G401 (cell line): Measurements from ENCODE around the gene BRMS1L. TPM values are rescaled to one million over a fixed set of nuclear protein-coding genes. Genes with fewer than 3 reads are reported as not detected.
"Not testable (repeated sequence)": the region's sequence is repeated elsewhere in the genome, so short reads cannot be mapped to it uniquely, and the experiment has no call there.

ENCODE experiments used
- DNase-seq: peaks from one replicate; pipeline ENCODE4 v3.0.0-alpha.2; 2015; ENCODE audit warnings: low spot score
- in situ Hi-C: cut with HindIII; loops from 2 replicates; pipeline ENCODE4 v1.10.0; 2016; ENCODE audit warnings: low sequenced_read_pairs, mixed read lengths
- total RNA-seq: library from RNA; depleted of rRNA; stranded (reverse); fragments of >200 nt; shearing (Covaris generic); gene quantifications from 2 replicates; pipeline ENCODE4 v1.2.3, GENCODE V29; 2014

BRMS1L gene
- total RNA-seq, 1 experiment from 2014 or later = 24.4 TPM

- DNase-seq = no peak
- in situ Hi-C loops = no loop called here
Measured at GRCh38 chr14:35819591-35820540, 6.3 kb upstream of the BRMS1L start.

GRCh38 chr14:35821564-35822411 is 4.3 kb upstream of the BRMS1L start:
- DNase-seq = peak; percentile 32
- in situ Hi-C loops = no loop called here

- no peak for DNase-seq
- in situ Hi-C loops = no loop called here
Measured at GRCh38 chr14:35822501-35822900, 3.6 kb upstream of the BRMS1L start.

GRCh38 chr14:35824446-35825165 is 1.5 kb upstream of the BRMS1L start:
- in situ Hi-C loops, DNase-seq: not testable (repeated sequence)

GRCh38 chr14:35825968-35826217 is 245 bp upstream of the BRMS1L start:
- in situ Hi-C loops = no loop called here

GRCh38 chr14:35826952-35827416 is 846 bp downstream of the BRMS1L start:
- no peak for DNase-seq
- in situ Hi-C loops = no loop called here

More at GRCh38 chr14:35825968-35826217, 245 bp upstream of the BRMS1L start:
- DNase-seq = no peak

- no peak for DNase-seq
- in situ Hi-C loops = no loop called here
Measured at GRCh38 chr14:35827678-35828472, 1.7 kb downstream of the BRMS1L start.

- in situ Hi-C loops = no loop called here
- no peak for DNase-seq
Measured at GRCh38 chr14:35829449-35829848, 3.3 kb downstream of the BRMS1L start.

GRCh38 chr14:35835208-35835982 is 9.3 kb downstream of the BRMS1L start:
- in situ Hi-C loops = no loop called here
- no peak for DNase-seq

GRCh38 chr14:35841704-35842103 is 15.6 kb downstream of the BRMS1L start:
- in situ Hi-C loops, DNase-seq: not testable (repeated sequence)

- in situ Hi-C loops, DNase-seq: not testable (repeated sequence)
Measured at GRCh38 chr14:35842245-35842644, 16.1 kb downstream of the BRMS1L start.

- in situ Hi-C loops = no loop called here
Measured at GRCh38 chr14:35844494-35844893, 18.4 kb downstream of the BRMS1L start.

GRCh38 chr14:35847636-35848035 is 21.5 kb downstream of the BRMS1L start:
- no peak for DNase-seq
- in situ Hi-C loops = no loop called here

More at GRCh38 chr14:35844494-35844893, 18.4 kb downstream of the BRMS1L start:
- DNase-seq = no peak

- in situ Hi-C loops = no loop called here
- no peak for DNase-seq
Measured at GRCh38 chr14:35849122-35849521, 23.0 kb downstream of the BRMS1L start.

GRCh38 chr14:35851823-35852222 is 25.7 kb downstream of the BRMS1L start:
- in situ Hi-C loops = no loop called here
- DNase-seq = no peak

GRCh38 chr14:35853225-35853624 is 27.1 kb downstream of the BRMS1L start:
- no peak for DNase-seq
- in situ Hi-C loops = no loop called here

- in situ Hi-C loops = no loop called here
- no peak for DNase-seq
Measured at GRCh38 chr14:35854696-35855270, 28.6 kb downstream of the BRMS1L start.
